Esophagus squamous epithelium (tissue), 5 donors: Measurements from ENCODE around the gene BICRAL. TPM values are rescaled to one million over a fixed set of nuclear protein-coding genes. Genes with fewer than 3 reads are reported as not detected.

Source experiments
- DNase-seq: peaks from one replicate; lab custom pipeline; 2025; lab: John Stamatoyannopoulos, UW
- H3K27ac ChIP-seq, 4 donors: fragments of 200-600 bp; sonication (generic); one replicate each; pipeline ENCODE4 v1.5.1; 2016 to 2019; ENCODE audit warnings: mild to moderate bottlenecking in 1 of 4
- H3K27me3 ChIP-seq, 4 donors: fragments of 200-600 bp; sonication (generic); 1 replicate in 3 of 4; 2 replicates in 1 of 4; pipeline versions ENCODE4 v1.5.1 to v1.6.0; 2017 to 2021; ENCODE audit warnings: antibody characterized with exemption in 1 of 4
- H3K36me3 ChIP-seq, 3 donors: fragments of 200-600 bp; sonication (generic); one replicate each; pipeline ENCODE4 v1.5.1; 2016 to 2019
- H3K4me1 ChIP-seq, 3 donors: fragments of 200-600 bp; sonication (generic); one replicate each; pipeline ENCODE4 v1.5.1; 2017 to 2019
- H3K4me3 ChIP-seq, 4 donors: fragments of 200-600 bp; sonication (generic); 1 replicate in 3 of 4; 2 replicates in 1 of 4; pipeline ENCODE4 v1.5.1; 2016 to 2019; ENCODE audit warnings: mild to moderate bottlenecking in 2 of 4, moderate library complexity in 1 of 4
- H3K9me3 ChIP-seq, 3 donors: fragments of 200-600 bp; sonication (generic); one replicate each; pipeline ENCODE4 v1.5.1; 2016 to 2019
- POLR2A ChIP-seq, 4 donors: fragments of 450-650 bp; IDR thresholded peaks; one replicate each; pipeline ENCODE4 v1.6.1; 2017; ENCODE audit warnings: antibody characterized with exemption in 4 of 4, mild to moderate bottlenecking in 4 of 4, moderate library complexity in 3 of 4
- WGBS, 2 donors: methylation state at CpG; one replicate each; pipeline ENCODE4 v1.1.5; 2018; 5-methylcytosine and 5-hydroxymethylcytosine counted together
- intact Hi-C: fragments of 100-400 bp; cut with DNase I; formaldehyde crosslinking; loops from one replicate; pipeline ENCODE4 v1.15.0; 2022
- total RNA-seq, 4 donors: library from RNA; depleted of rRNA; stranded (reverse); fragments of >200 nt; gene quantifications; one replicate each; pipeline ENCODE4 v1.1.0, GENCODE V29; 2016
- TF ChIP-seq, protein P1 (sequence below), 6 experiments: fragments of 450-650 bp in 4 of 6; fragments of 200-600 bp in 2 of 6; sonication (generic) in 2 of 6; IDR thresholded peaks; one replicate each; pipeline ENCODE4 v1.5.1; 2016 to 2019; ENCODE audit warnings: antibody characterized with exemption in 6 of 6, mild to moderate bottlenecking in 4 of 6, moderate library complexity in 4 of 6
- donor health status: DM: yes; HTN: yes; CAD: no.

Gene BICRAL
- total RNA-seq, 4 donors from 2014 or later = 5.8 to 13.9 (median 8.9) TPM

DNA sequence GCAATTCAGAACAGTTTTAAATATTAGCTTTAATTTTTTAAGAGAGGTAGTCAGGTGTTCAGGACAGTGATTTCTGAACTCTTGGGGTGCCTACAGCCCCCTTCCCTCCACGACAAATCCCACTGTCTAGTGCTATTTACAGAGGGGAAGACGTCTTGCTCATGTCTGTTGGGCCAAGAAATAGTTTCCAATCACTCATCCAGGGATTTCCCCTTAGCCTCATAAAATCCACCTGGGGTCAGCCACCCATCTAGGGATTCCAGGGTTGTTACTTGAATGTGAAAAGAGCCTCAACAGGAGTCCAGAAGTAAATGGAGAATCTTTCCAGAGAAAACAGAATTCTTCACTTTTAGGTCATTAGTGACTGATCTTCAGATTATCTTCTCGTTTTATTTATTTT is 37.0 kb downstream of the BICRAL start:
- Histone ChIP-seq H3K4me1 (peaks cover 0 to 29% (median 3%) of the 10 kb centered on the region in 3 donors), H3K36me3 (peaks cover 0 to 20% (median 14%) of the 10 kb centered on the region in 3 donors), H3K4me3 (no peak overlapping the region), H3K9me3 (no peaks in the 10 kb centered on the region), H3K27me3 (no peaks in the 10 kb centered on the region), H3K27ac (no peak overlapping the region)
- WGBS, 2 donors = 60 to 85% methylated on average over 3 of the region's 3 CpGs
- DNase-seq = no peak
- TF ChIP-seq POLR2A (IDR thresholded peaks at IDR 0.05) = no peak
- TF ChIP-seq, protein P1, sequence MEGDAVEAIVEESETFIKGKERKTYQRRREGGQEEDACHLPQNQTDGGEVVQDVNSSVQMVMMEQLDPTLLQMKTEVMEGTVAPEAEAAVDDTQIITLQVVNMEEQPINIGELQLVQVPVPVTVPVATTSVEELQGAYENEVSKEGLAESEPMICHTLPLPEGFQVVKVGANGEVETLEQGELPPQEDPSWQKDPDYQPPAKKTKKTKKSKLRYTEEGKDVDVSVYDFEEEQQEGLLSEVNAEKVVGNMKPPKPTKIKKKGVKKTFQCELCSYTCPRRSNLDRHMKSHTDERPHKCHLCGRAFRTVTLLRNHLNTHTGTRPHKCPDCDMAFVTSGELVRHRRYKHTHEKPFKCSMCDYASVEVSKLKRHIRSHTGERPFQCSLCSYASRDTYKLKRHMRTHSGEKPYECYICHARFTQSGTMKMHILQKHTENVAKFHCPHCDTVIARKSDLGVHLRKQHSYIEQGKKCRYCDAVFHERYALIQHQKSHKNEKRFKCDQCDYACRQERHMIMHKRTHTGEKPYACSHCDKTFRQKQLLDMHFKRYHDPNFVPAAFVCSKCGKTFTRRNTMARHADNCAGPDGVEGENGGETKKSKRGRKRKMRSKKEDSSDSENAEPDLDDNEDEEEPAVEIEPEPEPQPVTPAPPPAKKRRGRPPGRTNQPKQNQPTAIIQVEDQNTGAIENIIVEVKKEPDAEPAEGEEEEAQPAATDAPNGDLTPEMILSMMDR (IDR thresholded peaks at IDR 0.05) = no peak
- intact Hi-C loops = no loop called here

DNA sequence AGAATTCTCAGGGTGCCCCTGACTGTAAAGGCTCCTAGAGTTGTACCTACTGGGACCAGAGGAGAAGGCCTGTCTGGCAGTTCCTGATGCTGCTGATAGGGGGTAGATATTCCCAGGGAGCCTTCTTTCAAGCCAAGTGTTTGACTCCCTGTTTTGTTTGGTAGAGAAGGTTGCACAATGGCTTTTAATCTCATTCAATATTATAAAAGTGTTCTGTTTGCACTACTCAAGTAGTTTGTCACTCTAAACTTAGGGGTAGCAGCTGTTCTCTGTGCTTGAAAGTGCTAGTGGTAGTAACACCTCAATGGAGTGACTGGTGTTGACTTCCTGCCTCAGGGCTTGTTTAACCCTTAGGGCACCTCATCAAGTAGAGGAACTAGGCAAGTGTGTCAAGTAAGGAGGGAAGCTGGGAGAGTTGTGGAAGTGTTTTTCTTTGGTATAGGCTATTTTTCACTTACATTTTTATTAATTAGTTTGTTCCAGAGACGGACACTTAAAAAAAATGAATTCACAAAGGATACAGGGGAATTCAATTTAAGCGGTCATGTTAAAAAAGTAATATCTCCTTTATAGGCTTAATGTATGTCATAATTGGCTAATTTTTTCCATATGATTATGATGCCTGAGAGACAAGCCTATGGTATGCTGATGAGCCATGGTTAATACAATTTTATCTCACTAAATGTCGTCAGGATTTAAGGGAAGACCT is 38.1 kb downstream of the BICRAL start:
- Histone ChIP-seq H3K9me3 (no peaks in the 10 kb centered on the region), H3K36me3 (peaks cover 0 to 31% (median 14%) of the 10 kb centered on the region in 3 donors), H3K4me3 (no peak overlapping the region), H3K27me3 (no peaks in the 10 kb centered on the region), H3K4me1 (peaks cover 0 to 29% (median 3%) of the 10 kb centered on the region in 3 donors), H3K27ac (peak overlapping the region; percentile 46 to 75 (median 66))
- no peak for DNase-seq
- TF ChIP-seq, protein P1 (IDR thresholded peaks at IDR 0.05) = peak in 3 of 6 experiments; percentile 17 to 25 (median 20)
- TF ChIP-seq POLR2A (IDR thresholded peaks at IDR 0.05) = no peak
- intact Hi-C loops = no loop called here
- WGBS, 2 donors = 93 to 95% methylated on average over 3 of the region's 3 CpGs

DNA sequence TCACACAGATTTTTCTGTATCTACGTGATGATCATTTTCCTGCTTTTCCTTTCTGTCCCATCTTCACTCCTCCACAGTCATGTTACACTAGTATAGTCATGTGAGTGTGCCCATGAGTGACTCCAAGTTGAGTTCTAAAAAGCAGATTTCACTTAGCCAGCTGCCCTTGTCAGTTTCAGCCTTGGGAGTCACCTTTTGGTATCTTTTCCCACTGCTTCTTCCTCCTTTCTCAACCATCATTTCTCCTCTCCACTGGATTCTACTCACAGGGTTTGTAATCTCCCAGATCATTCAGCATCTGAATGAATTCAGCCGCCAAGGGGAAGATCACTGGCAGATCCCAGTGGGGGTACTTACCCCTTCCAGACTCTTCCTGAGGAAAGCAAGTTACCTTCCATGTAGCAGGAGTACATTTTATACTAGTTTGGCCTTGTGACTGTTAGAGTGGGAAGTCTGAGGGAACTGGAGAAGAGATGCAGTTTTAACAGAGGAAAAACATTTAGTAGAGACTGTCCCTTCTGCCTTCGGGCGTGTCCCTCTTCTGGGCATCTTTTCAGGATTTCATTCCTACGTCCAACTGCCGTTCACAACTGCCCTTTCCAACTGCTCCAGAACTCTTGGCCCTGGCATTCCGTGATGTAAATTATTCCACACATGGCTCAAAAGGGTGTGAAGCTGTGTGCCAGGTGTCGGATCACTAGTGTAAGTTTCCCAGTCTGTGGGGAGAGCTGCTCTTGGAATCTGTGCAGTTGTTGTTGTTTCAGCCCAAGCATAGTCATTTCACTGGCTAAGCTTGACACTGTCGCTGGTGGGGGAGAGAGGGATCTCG is 38.9 kb downstream of the BICRAL start:
- Histone ChIP-seq H3K9me3 (no peaks in the 10 kb centered on the region), H3K36me3 (peaks cover 0 to 38% (median 14%) of the 10 kb centered on the region in 3 donors), H3K27ac (peak overlapping the region; percentile 46 to 75 (median 66)), H3K27me3 (no peaks in the 10 kb centered on the region), H3K4me1 (peaks cover 0 to 29% (median 3%) of the 10 kb centered on the region in 3 donors), H3K4me3 (peak overlapping the region in 3 of 4 donors; percentile 4 to 46 (median 14))
- WGBS, 2 donors = 67 to 69% methylated on average over 10 of the region's 10 CpGs
- DNase-seq = no peak
- intact Hi-C loops = no loop called here
- TF ChIP-seq, protein P1 (IDR thresholded peaks at IDR 0.05) = no peak
- no peak for TF ChIP-seq POLR2A (IDR thresholded peaks at IDR 0.05)

DNA sequence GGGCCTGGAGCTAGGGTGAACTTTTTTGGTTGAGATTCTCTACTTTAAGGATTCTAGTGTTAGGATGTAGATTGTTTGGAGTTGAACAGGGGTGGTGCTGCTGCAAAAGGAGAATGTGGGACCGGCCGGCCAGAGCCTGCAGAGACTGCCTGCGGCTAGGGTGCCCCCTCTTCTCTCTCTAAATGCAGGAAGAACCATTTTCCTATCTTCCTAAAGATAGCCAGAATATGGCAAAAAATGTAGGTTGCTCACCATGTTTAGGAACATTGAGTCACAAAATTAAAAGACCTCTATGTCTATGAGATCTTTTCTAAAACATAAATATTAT is 39.5 kb downstream of the BICRAL start:
- Histone ChIP-seq H3K27ac (peak overlapping the region; percentile 49 to 75 (median 66)), H3K4me1 (peaks cover 0 to 29% (median 3%) of the 10 kb centered on the region in 3 donors), H3K9me3 (no peaks in the 10 kb centered on the region), H3K27me3 (no peaks in the 10 kb centered on the region), H3K36me3 (peaks cover 0 to 44% (median 14%) of the 10 kb centered on the region in 3 donors), H3K4me3 (peak overlapping the region in 3 of 4 donors; percentile 4 to 46 (median 14))
- no peak for TF ChIP-seq POLR2A (IDR thresholded peaks at IDR 0.05)
- TF ChIP-seq, protein P1 (IDR thresholded peaks at IDR 0.05) = no peak
- intact Hi-C loops = no loop called here
- 65 to 73% methylated on average over 3 of the region's 3 CpGs for WGBS, 2 donors
- no peak for DNase-seq

DNA sequence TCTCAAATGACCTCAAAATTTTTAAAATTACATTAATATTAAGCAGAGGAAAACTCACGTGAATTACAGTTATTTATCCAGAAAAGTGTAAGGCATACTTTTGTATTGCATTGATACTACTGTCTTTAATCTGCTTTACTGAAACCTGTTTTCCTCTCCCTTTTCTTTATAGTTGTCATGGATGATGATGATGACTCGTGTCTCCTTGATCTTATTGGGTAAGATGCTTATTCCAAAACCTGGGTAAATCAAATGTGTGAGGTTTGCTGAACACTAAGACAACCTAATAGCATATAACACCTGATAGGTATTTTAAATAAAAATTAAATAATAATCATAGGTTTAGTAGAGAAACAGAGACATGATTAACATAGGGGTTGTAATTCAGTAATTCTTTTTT is 40.0 kb downstream of the BICRAL start:
- no peak for TF ChIP-seq POLR2A (IDR thresholded peaks at IDR 0.05)
- TF ChIP-seq, protein P1 (IDR thresholded peaks at IDR 0.05) = no peak
- intact Hi-C loops = no loop called here
- Histone ChIP-seq H3K4me3 (no peak overlapping the region), H3K9me3 (no peaks in the 10 kb centered on the region), H3K4me1 (peaks cover 0 to 29% (median 3%) of the 10 kb centered on the region in 3 donors), H3K27me3 (no peaks in the 10 kb centered on the region), H3K36me3 (peaks cover 0 to 50% (median 14%) of the 10 kb centered on the region in 3 donors), H3K27ac (peak overlapping the region in 3 of 4 donors; percentile 25 to 72 (median 49))
- no peak for DNase-seq
- 42 to 68% methylated on average over 2 of the region's 2 CpGs for WGBS, 2 donors
